ENCODE measurements around the gene GRB2.
"Not testable (repeated sequence)": the region's sequence is repeated elsewhere in the genome, so short reads cannot be mapped to it uniquely, and the experiment has no call there.

Gene GRB2

DNA sequence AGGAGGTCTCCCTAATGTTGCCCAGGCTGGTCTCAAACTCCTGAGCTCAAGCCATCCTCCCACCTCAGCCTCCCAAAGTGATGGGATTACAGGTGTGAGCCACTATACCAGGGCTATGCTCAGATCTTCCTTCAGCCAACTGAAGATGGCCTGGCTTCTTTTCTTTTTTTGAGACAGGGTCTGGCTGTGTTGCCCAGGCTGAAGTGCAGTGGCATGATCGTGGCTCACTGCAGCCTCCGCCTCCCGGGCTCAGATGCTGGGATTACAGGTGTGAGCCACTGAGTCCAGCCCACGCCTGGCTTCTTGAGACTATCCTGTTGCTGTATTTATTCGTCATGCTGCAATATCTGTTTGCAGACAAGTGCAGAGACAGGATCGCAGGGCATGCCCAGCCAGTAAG is 120.4 kb downstream of the GRB2 start:
- DNase-seq (ENCODE audit: low read depth in 2 of 2): no peak

DNA sequence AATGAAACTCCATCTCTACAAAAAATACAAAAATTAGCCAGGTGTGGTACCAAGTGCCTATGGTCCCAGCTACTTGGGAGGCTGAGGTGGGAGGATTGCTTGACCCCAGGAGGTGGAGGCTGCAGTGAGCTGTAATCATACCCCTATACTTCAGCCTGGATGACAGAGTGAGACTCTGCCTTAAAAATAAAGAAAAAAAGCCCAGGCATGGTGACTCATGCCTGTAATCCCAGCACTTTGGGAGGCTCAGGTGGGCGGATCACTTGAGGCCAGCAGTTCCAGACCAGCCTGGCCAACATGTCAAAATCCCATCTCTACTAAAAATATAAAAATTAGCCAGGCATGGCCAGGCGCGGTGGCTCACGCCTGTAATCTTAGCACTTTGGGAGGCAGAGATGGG is 125.3 kb downstream of the GRB2 start:
- DNase-seq (ENCODE audit: low read depth in 2 of 2): not testable (repeated sequence)

DNA sequence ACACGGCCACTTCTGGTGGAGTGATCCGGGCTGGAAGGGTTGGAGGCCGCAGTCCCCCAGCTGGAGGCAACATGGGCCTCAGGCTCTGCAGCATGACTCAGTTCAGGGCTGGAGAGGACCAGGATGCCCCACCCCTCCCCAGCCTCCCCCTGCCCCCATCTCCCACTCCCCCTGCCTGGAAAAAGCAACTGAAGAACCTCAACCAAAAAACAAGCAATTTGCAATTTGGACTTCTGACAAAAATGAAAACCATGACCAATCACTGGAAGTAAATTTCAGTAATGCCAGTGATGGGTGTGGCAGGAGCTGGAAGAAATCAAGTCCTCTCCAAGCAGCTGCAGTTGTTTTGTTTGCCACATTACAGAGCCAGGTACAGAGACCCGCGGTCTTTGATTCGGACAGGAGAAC is 127.8 kb downstream of the GRB2 start:
- no peak for DNase-seq (ENCODE audit: low read depth in 2 of 2)

DNA sequence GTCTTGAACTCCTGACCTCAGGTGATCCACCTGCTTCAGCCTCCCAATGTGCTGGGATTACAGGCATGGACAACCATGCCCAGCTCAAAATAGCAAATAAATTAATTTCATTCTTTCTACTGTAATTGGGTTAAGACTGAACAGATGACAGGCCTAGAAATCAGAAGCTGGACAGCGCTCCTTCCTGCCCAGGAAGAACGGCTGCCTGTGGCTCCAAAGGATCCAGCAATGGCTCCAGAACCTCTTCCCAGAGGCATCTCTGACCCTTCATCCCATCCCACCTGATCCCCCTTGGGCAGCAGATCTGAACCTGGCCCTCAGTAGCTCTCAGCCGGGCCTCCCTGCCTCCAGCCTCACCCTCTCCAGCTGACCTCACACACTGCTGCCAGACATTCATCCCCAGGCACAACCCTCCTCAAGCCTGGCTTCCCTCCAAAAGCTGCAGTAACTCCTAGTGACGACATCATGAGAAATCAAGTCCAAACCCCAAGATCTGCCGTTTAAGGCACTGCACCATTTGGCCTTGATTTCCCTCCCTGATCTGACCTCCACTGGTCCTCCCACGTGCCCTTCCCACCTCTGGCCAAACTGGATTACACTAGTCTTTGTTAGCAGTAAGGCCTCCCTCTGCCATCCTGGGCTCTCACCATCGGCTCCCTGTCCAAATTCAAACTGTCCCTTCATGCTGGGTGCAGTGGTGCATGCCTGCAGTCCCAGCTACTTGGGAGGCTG is 131.3 kb downstream of the GRB2 start:
- no peak for DNase-seq (ENCODE audit: low read depth in 2 of 2)

DNA sequence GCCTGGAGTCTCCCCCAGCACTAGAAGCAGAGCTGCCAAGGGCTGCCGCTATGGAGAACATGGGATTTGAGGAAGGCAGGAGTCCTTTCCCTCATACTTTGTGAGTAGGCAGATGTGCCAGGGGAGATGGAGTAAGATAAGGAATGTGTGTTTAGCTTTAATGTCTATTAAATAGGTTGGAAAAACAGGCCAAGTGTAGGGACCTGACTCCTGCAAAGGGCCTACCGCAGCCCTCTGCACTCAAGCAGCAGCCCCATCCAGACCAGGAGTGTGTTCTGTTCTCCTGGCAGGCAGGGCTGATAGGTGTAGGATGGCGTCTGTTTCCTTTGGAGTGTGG is 132.7 kb downstream of the GRB2 start:
- DNase-seq (ENCODE audit: low read depth in 2 of 2): no peak

DNA sequence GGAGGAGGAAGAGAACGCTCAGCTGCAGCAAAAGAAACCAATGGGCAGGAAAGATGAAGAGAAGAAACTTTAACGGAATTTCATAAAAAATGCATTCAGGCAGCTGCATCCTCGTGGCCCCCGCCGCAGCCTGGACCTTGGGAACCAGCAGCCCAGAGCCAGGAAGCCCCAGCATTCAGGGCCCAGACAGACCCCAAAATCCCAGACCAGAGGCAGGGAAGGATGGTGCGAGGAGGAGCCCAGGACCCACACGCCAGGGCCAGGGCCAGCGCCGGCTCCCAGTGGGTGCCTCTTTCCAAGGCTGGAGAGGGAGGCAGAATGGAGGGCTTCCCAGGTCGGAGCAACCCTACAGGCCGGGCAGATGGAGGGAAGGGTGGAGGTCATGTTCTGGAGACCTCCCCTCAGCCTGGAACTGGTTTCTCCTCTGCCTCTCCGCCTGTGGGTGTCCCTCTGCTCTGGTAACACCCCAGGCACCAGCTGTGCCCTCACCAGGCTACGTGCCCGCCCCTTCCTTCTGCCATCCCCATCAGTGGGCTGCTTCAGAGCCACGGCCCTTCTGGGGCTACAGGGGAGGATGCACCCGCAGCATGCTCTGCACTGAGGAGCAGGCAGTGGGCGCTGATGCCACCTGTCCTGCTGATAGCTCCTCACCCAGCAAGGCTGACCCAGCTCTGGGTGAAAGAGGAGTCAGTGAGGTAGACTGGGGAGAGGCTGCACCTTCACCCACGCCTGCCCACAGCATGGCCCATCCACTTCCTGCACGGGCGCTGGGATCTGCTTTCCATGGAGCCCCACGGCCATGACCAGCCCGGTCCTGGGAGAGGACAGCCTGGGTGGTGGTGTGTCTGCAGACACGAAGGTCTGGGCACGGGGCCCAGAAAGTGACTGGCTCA is 133.3 kb downstream of the GRB2 start:
- no peak for DNase-seq (ENCODE audit: low read depth in 2 of 2)

DNA sequence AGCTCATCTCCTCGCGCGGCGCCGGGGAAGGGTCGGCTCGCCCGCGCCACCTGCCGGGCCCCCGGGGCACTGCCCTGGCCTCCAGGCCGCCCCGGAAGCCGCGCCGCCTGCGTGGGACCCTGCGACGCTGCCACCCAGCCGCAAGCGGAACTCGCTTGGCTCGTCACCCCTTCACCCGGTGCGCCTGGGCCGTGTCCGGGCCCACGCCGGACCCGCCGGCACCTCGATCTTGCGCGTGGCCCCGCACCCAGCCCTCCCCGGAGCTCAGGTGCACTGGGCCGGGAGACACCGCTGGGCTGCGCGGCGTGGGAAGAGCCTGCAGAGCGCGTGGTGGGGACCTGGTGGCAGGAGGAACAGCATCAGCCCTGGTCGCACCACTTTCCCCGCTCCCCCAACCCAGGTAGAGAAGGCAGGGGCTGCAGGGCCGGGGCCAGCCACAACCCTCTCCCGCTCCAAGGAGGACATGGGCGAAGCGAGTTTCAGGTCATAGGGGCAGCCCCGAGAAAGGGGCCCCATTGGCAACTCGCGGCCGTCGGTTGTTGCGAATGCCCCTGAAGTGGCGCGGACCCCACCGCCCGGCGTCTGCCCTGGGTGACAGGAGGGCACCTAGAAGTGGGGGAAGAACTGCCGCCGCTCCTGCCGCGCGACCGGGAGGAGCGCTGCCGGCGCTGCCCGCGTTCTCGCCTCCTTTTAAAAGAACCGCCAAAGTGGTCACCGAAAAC is 134.1 kb downstream of the GRB2 start:
- peak; percentile 76 to 82 for DNase-seq (ENCODE audit: low read depth in 2 of 2)

DNA sequence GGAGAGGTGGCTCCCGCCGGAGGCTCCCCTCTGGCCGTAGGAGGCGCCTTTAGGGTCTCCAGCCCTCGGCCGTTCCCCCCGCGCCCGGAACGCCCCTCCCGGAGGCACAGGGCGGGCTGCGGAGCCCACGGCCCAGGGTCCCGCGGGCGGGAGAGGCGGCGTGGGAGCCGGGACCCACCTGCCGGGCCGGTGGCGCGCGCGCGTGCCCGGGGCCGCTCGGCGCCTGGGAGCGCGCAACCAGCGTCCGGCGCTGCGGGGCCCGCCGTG is 134.6 kb downstream of the GRB2 start, which contains the start of gene MIF4GD:
TSS of gene MIF4GD (minus strand) at position 266 of the 267 bp plus-strand sequence. CDS start 1,036 bp downstream, outside the sequence.
- no peak for DNase-seq (ENCODE audit: low read depth in 2 of 2)

DNA sequence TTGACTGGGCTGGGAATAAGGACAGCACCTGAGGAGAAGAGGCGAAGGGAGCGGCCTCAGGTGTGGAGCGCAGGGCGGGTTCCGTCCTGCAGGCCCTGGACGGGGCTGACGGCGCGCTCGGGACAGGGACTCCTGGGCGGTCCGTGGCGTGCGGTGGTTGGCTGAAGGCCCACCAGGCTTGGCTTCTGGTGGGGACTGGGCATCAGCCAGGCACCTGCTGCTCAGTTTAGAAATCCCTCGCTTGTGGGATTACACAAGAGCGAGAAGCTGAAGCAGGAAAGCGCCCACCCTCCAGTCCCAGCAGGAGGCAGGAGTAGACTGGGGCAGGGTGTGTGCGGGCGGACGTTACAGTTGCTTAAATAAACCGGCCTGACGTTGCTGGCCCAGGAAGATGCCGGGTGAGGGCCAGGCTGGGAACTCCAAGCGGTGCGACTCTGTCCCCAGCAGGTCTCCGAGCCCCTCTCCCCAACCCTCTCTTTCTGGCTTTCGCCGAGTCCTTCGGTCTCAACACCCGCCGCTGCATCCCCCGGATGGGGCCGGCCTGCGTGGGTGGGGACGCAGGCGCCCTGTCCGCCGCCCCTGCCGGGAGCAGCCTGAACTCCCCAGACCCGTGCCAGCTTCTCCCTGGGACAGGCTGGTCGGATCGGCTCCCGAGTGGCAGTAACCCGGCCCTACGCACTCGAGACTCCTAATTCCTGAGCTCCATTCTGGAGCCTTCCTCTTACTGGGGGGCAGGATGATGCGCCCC is 135.1 kb downstream of the GRB2 start:
- peak; percentile 28 to 63 for DNase-seq (ENCODE audit: low read depth in 2 of 2)

DNA sequence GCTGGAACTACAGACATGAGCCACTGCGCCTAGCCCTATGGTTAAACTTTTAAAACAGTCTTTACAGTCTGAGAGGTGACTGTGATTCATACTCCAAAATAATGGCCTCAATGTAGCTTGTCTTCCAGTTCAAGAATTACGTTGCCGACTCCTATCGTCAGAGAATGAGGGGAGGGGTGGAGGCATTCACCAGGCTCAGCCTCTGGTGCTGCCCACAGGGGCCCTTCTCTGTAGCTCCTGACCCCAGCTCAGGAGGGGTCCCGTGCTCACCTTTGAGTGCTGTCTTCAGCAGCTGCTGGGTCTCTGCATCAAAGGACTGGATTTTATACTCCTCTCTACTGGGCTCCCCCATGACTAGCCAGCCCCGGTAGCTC is 135.6 kb downstream of the GRB2 start:
- no peak for DNase-seq (ENCODE audit: low read depth in 2 of 2)
